Ovary (tissue), 9 donors: Measurements from ENCODE around the gene PATE3. TPM values are rescaled to one million over a fixed set of nuclear protein-coding genes. Genes with fewer than 3 reads are reported as not detected.

Experiments used
- DNase-seq, 5 donors: peaks; one replicate each; pipeline ENCODE4 v3.0.0-alpha.2; 2019 to 2020
- H3K27ac ChIP-seq, 2 donors: fragments of 200-600 bp; one replicate each; pipeline versions ENCODE4 v1.5.1 to v1.8.0; 2019 to 2022
- H3K27me3 ChIP-seq: fragments of 200-600 bp; one replicate; pipeline ENCODE4 v1.8.0; 2022
- H3K36me3 ChIP-seq: fragments of 200-600 bp; sonication (generic); one replicate; pipeline ENCODE4 v1.5.1; 2019
- H3K4me1 ChIP-seq: one replicate; pipeline ENCODE4 v1.8.1; 2013; ENCODE audit warnings: mild to moderate bottlenecking, moderate library complexity; ENCODE audit not compliant: insufficient read depth
- H3K4me3 ChIP-seq: fragments of 200-600 bp; sonication (generic); one replicate; pipeline ENCODE4 v1.5.1; 2017
- H3K9me3 ChIP-seq, 2 donors: fragments of 200-600 bp in 1 of 2; sonication (generic) in 1 of 2; one replicate each; pipeline versions ENCODE4 v1.5.1 to v1.8.1; 2013 to 2019; ENCODE audit warnings: mild to moderate bottlenecking in 1 of 2, moderate library complexity in 1 of 2
- EP300 ChIP-seq: sonication (generic); formaldehyde crosslinking; IDR thresholded peaks from one replicate; pipeline ENCODE4 v1.6.1; 2017; ENCODE audit warnings: antibody characterized with exemption
- POLR2A ChIP-seq: fragments of 450-650 bp; IDR thresholded peaks from one replicate; pipeline ENCODE4 v1.6.1; 2017; ENCODE audit warnings: antibody characterized with exemption, mild to moderate bottlenecking, moderate library complexity
- WGBS, 3 donors: extraction: QIAGEN DNeasy Blood & Tissue Kit in 1 of 3; methylation state at CpG; one replicate each; pipeline versions ENCODE4 v1.1.5 to v1.1.7; 2013 to 2017; 5-methylcytosine and 5-hydroxymethylcytosine counted together
- intact Hi-C, 4 donors: fragments of 100-400 bp; cut with DNase I; formaldehyde crosslinking; loops; one replicate each; pipeline versions ENCODE4 v1.11.0 to v1.15.1; 2022 to 2023
- polyA plus RNA-seq, 2 donors: library from polyadenylated mRNA; stranded (reverse); fragments of 200-250 nt in 1 of 2; fragments of 350-450 nt in 1 of 2; fragmentation: Illumina TruSeq in 1 of 2; extraction: RNeasy Lipid Tissue Mini Kit (QIAGEN cat#74804) in 1 of 2; gene quantifications; one replicate each; pipeline ENCODE4 v1.2.3, GENCODE V29; 2013 to 2014
- total RNA-seq, 7 donors: library from RNA; depleted of rRNA in 2 of 7; stranded (reverse); fragments of >200 nt in 2 of 7; fragmentation: NEBNext Ultra II Directional in 3 of 7; extraction: Animal tissue kit (Norgen Biotek cat#: 25700) in 3 of 7; gene quantifications; one replicate each; pipeline versions ENCODE4 v1.1.0 to v1.2.4, GENCODE V29; 2016 to 2023
- TF ChIP-seq, protein P1 (sequence below), 3 donors: fragments of 450-650 bp in 2 of 3; fragments of 200-600 bp in 1 of 3; IDR thresholded peaks; one replicate each; pipeline versions ENCODE4 v1.5.1 to v1.8.0; 2016 to 2022; ENCODE audit warnings: antibody characterized with exemption in 3 of 3, mild to moderate bottlenecking in 1 of 3
- donor health status: DM: no; HTN: no; CAD: no; lungs with moderate emphysema.
- donor health status: DM: no; HTN: no; CAD: no.
- donor health status: Bipolar disorder and iron deficiency.
- donor health status: DM: yes; HTN: yes; CAD: no.
- donor health status: DM: no; HTN: no; CAD: no.
- donor health status: DM: yes; HTN: yes; CAD: no.

Gene PATE3
- total and polyA plus RNA-seq, 9 donors, result not detected

DNA sequence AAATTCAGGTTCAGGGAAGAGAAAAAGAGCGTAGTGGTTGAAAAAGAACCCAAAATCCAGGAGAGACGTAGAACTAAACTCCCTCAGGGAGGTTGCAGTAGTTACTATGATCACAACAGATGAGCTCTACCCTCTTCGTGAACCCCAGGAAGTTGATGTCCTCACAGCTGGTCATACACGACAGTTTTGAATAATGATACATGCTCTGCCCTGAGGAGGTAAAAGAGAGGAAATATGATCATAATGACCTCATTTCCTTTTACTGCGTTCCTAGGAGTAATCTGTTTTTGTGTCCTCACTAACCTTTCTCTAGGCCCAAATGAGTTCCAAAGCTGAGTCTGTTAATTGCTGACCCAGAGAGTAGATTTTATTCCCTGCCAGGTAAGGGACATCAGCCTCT lies 10.6 kb upstream of the PATE3 start:
- DNase-seq, result no peak
- intact Hi-C loops, result no loop called here
- Histone ChIP-seq H3K27me3 (no peaks in the 10 kb centered on the region), H3K4me3 (no peak overlapping the region), H3K9me3 (no peaks in the 10 kb centered on the region), H3K27ac (no peak overlapping the region), H3K36me3 (no peaks in the 10 kb centered on the region), H3K4me1 (no peaks in the 10 kb centered on the region)
- no peak for TF ChIP-seq POLR2A
- TF ChIP-seq EP300, result no peak
- 51 to 55% (median 51%) methylated on average over 5 of the region's 5 CpGs for WGBS, 3 donors

DNA sequence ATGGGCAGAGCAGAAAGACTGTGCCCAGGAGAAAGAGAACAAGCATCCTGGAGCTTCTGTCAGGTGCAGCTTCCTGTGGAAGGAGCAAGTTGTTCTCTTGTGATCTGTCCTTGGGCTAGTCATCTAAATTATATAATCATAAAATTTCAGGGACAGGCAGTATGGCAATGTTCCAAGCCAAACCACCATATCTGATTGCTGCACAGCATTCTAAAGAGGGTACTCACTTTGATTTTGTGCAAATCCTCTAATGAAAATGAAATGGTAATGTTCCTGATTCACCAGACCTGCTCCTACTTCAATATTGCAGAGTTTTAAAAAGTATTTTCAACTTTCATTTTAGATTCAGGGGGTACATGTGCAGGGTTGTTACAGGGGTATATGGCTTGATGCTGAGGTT lies 9.2 kb upstream of the PATE3 start, which contains the start of gene PATE2:
Gene PATE2, minus strand, starts transcription at position 101 of the 400 bp plus-strand sequence. Its CDS starts 55 bp downstream, at position 46.
- H3K4me3 ChIP-seq, result no peak within 1 kb of the TSS
- H3K36me3 ChIP-seq, result no peaks in the 10 kb centered on the region
- intact Hi-C loops, result no loop called here
- H3K4me1 ChIP-seq, result no peaks in the 10 kb centered on the region
- TF ChIP-seq, protein P1, sequence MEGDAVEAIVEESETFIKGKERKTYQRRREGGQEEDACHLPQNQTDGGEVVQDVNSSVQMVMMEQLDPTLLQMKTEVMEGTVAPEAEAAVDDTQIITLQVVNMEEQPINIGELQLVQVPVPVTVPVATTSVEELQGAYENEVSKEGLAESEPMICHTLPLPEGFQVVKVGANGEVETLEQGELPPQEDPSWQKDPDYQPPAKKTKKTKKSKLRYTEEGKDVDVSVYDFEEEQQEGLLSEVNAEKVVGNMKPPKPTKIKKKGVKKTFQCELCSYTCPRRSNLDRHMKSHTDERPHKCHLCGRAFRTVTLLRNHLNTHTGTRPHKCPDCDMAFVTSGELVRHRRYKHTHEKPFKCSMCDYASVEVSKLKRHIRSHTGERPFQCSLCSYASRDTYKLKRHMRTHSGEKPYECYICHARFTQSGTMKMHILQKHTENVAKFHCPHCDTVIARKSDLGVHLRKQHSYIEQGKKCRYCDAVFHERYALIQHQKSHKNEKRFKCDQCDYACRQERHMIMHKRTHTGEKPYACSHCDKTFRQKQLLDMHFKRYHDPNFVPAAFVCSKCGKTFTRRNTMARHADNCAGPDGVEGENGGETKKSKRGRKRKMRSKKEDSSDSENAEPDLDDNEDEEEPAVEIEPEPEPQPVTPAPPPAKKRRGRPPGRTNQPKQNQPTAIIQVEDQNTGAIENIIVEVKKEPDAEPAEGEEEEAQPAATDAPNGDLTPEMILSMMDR (IDR thresholded peaks at IDR 0.05), result no peak
- no peaks in the 10 kb centered on the region for H3K9me3 ChIP-seq
- no peaks in the 10 kb centered on the region for H3K27me3 ChIP-seq
- no peak within 1 kb of the TSS for H3K27ac ChIP-seq
- no peak for DNase-seq

DNA sequence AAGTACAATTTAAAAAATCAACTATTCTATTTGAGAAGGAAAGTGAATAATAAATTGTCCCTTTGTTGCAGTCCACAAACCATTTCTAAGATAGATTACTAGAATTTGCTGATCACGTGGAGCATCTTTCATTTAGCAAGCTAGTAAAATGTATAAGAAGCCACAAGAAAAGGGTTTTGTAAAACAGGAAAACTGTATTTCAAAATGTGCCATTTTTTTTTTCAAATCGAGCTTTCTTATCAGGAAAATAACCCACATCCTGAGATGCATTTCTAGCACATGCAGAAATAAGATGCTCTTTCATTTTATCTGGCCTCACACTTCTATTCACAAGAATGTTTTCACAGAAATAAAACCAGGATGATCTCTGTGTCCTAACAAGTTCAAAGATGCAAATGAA lies 3.2 kb upstream of the PATE3 start:
- no peaks in the 10 kb centered on the region for H3K9me3 ChIP-seq
- H3K27me3 ChIP-seq, result no peaks in the 10 kb centered on the region
- H3K36me3 ChIP-seq, result no peaks in the 10 kb centered on the region
- H3K27ac ChIP-seq, result no peak overlapping the region
- intact Hi-C loops, result no loop called here
- no peaks in the 10 kb centered on the region for H3K4me1 ChIP-seq
- no peak for TF ChIP-seq EP300
- TF ChIP-seq POLR2A, result no peak
- TF ChIP-seq, protein P1 (IDR thresholded peaks at IDR 0.05), result no peak
- WGBS, 3 donors, result 47 to 56% (median 49%) methylated on average over 2 of the region's 2 CpGs
- no peak overlapping the region for H3K4me3 ChIP-seq
- DNase-seq, result no peak

DNA sequence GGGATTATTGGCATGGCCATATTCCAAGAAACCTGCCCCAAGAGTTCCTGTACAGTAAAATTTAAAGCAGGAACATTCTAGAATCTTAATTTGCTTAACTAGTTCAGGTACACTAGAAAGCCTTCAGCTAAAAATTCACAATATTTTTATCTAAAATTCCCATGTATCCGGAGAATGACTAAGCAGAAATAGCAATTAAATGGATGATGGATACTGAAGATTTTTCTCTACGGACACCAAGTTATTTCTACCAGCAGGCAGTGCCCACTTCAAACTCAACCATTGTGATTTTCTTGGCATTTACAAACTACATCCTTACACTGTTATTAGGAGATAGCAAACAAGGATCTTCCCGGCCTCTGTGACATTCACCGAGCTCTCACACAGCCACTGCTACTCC lies 2.9 kb downstream of the PATE3 start:
- Histone ChIP-seq H3K36me3 (no peaks in the 10 kb centered on the region), H3K4me3 (no peak overlapping the region), H3K27ac (no peak overlapping the region), H3K9me3 (no peaks in the 10 kb centered on the region), H3K4me1 (no peaks in the 10 kb centered on the region), H3K27me3 (no peaks in the 10 kb centered on the region)
- intact Hi-C loops, result no loop called here
- DNase-seq, result no peak
- TF ChIP-seq EP300 (no peak), POLR2A (no peak)
- TF ChIP-seq, protein P1 (IDR thresholded peaks at IDR 0.05), result no peak
- 90 to 93% (median 92%) methylated on average over 4 of the region's 4 CpGs for WGBS, 3 donors

DNA sequence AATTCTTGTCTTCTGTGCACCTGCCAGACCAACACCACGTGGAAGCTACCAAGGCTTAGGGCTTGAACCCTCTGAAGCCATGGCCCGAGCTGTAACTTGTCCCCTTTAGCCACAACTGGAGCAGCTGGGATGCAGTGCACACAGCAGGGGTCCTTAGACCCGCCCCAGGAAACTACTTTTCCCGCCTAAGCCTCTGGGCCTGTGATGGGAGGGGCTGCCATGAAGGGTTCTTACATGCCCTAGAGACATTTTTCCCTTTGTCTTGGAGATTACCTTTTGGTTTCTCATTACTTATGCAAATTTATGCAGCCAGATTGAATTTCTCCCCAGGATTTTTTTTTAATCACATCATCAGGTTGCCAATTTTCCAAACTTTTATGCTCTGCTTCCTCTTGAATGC lies 9.7 kb downstream of the PATE3 start:
- Histone ChIP-seq H3K9me3 (no peaks in the 10 kb centered on the region), H3K4me3 (no peak overlapping the region), H3K27me3 (no peaks in the 10 kb centered on the region), H3K27ac (no peak overlapping the region), H3K4me1 (no peaks in the 10 kb centered on the region), H3K36me3 (no peaks in the 10 kb centered on the region)
- TF ChIP-seq, protein P1 (IDR thresholded peaks at IDR 0.05), result no peak
- no peak for TF ChIP-seq POLR2A
- TF ChIP-seq EP300, result no peak
- WGBS, 3 donors, result 32 to 44% (median 38%) methylated on average over 4 of the region's 4 CpGs
- intact Hi-C loops, result no loop called here
- no peak for DNase-seq
